IMR-90 (cell line): ENCODE measurements around the gene COX8C. TPM values are rescaled to one million over a fixed set of nuclear protein-coding genes. Genes with fewer than 3 reads are reported as not detected.

ENCODE experiments used
- ATAC-seq: fragments of 200-7000 bp; cut with Tn5 transposase; 2 replicates; pipeline ENCODE4 v1.9.1; 2020; ENCODE audit warnings: low read depth, mild to moderate bottlenecking, moderate library complexity
- BruUV-seq: library from RNA; stranded (reverse); fragments of 400-500 nt; replicated peaks from 2 replicates; lab custom pipeline; 2021; lab: Mats Ljungman, UMichigan
- CTCF ChIA-PET: fragments of 300-600 bp; formaldehyde crosslinking; extraction: SDS; loops from one replicate; lab custom pipeline; 2021; ENCODE audit warnings: antibody characterized with exemption; lab: Yijun Ruan, JAX
- POLR2A ChIA-PET: fragments of 300-600 bp; sonication (Branson Sonifier 250); formaldehyde crosslinking; loops from one replicate; lab custom pipeline; 2022; ENCODE audit warnings: antibody characterized with exemption; ENCODE audit not compliant: unreplicated experiment; lab: Charles Lee
- DNase-seq: peaks from one replicate; pipeline ENCODE4 v3.0.0; 2013
- H2AFZ ChIP-seq: replicated peaks from 2 replicates; pipeline ENCODE3; 2013; ENCODE audit warnings: low read length, mild to moderate bottlenecking; ENCODE audit not compliant: poor library complexity
- H2AK5ac ChIP-seq: 2 replicates; pipeline ENCODE4 v1.6.1; 2013; ENCODE audit warnings: low read depth, low read length, inconsistent platforms
- H2AK9ac ChIP-seq: replicated peaks from 2 replicates; pipeline ENCODE3; 2013; ENCODE audit warnings: mild to moderate bottlenecking, low read depth, low read length, moderate library complexity; ENCODE audit not compliant: poor library complexity
- H2BK120ac ChIP-seq: 2 replicates; pipeline ENCODE4 v1.6.1; 2013; ENCODE audit warnings: low read depth, low read length, inconsistent platforms
- H2BK15ac ChIP-seq: 3 replicates; pipeline ENCODE4 v1.6.1; 2013; ENCODE audit warnings: low read depth, low read length, inconsistent platforms
- H2BK20ac ChIP-seq: 2 replicates; pipeline ENCODE4 v1.6.1; 2013; ENCODE audit warnings: low read depth, mild to moderate bottlenecking, inconsistent platforms, low read length, moderate library complexity
- H2BK5ac ChIP-seq: 2 replicates; pipeline ENCODE4 v1.6.1; 2013; ENCODE audit warnings: mild to moderate bottlenecking, low read depth, low read length, inconsistent platforms; ENCODE audit not compliant: poor library complexity, severe bottlenecking
- H3K14ac ChIP-seq: replicated peaks from 2 replicates; pipeline ENCODE4 v1.6.1; 2013; ENCODE audit warnings: low read depth, low read length, inconsistent platforms
- H3K18ac ChIP-seq: 2 replicates; pipeline ENCODE4 v1.6.1; 2013; ENCODE audit warnings: low read depth, low read length, control low read depth
- H3K23ac ChIP-seq: 2 replicates; pipeline ENCODE4 v1.6.1; 2013; ENCODE audit warnings: low read depth, low read length, inconsistent platforms
- H3K27ac ChIP-seq: 2 replicates; pipeline ENCODE4 v1.5.1; 2013; ENCODE audit warnings: mild to moderate bottlenecking, control low read depth, low read length; ENCODE audit not compliant: insufficient read depth
- H3K27me3 ChIP-seq: 2 replicates; pipeline ENCODE4 v1.6.1; 2013; ENCODE audit warnings: low read length; ENCODE audit not compliant: control insufficient read depth, insufficient read depth
- H3K36me3 ChIP-seq: 2 replicates; pipeline ENCODE4 v1.6.1; 2013; ENCODE audit warnings: low read length, mixed read lengths; ENCODE audit not compliant: control insufficient read depth, insufficient read depth
- H3K4ac ChIP-seq: 2 replicates; pipeline ENCODE4 v1.6.1; 2013; ENCODE audit warnings: low read depth, low read length, inconsistent platforms
- H3K4me1 ChIP-seq: 2 replicates; pipeline ENCODE4 v1.6.1; 2013; ENCODE audit warnings: low read length, mixed read lengths; ENCODE audit not compliant: control insufficient read depth, insufficient read depth
- H3K4me2 ChIP-seq: 2 replicates; pipeline ENCODE4 v1.6.1; 2013; ENCODE audit warnings: low read depth, mild to moderate bottlenecking, control low read depth, low read length, moderate library complexity
- H3K4me3 ChIP-seq: 2 replicates; pipeline ENCODE4 v1.5.1; 2013; ENCODE audit warnings: low read depth, mild to moderate bottlenecking, control low read depth, low read length, moderate library complexity; ENCODE audit not compliant: insufficient read depth
- H3K56ac ChIP-seq: 2 replicates; pipeline ENCODE4 v1.6.1; 2013; ENCODE audit warnings: low read length, inconsistent platforms; ENCODE audit not compliant: insufficient read depth; ENCODE audit errors: extremely low read depth
- H3K79me1 ChIP-seq, 2 experiments: 2 replicates each; pipeline ENCODE4 v1.6.1; 2013; ENCODE audit warnings: low read length in 2 of 2, inconsistent platforms in 1 of 2, low read depth in 1 of 2
- H3K9ac ChIP-seq: 2 replicates; pipeline ENCODE4 v1.6.1; 2013; ENCODE audit warnings: low read depth, low read length, control low read depth
- H3K9me1 ChIP-seq: 2 replicates; pipeline ENCODE4 v1.6.1; 2013; ENCODE audit warnings: low read length, inconsistent platforms; ENCODE audit not compliant: insufficient read depth
- H3K9me3 ChIP-seq: 2 replicates; pipeline ENCODE4 v1.6.1; 2013; ENCODE audit warnings: low read length; ENCODE audit not compliant: control insufficient read depth, insufficient read depth
- H4K20me1 ChIP-seq: 2 replicates; pipeline ENCODE4 v1.6.1; 2013; ENCODE audit warnings: low read length, inconsistent platforms; ENCODE audit not compliant: insufficient read depth
- H4K5ac ChIP-seq: 2 replicates; pipeline ENCODE4 v1.6.1; 2013; ENCODE audit warnings: mild to moderate bottlenecking, low read depth, low read length, control low read depth
- H4K8ac ChIP-seq, 2 experiments: 2 replicates each; pipeline ENCODE4 v1.6.1; 2013; ENCODE audit warnings: low read depth in 2 of 2, low read length in 2 of 2, control low read depth in 1 of 2, inconsistent platforms in 1 of 2
- H4K91ac ChIP-seq: 2 replicates; pipeline ENCODE4 v1.6.1; 2013; ENCODE audit warnings: low read depth, low read length, inconsistent platforms; ENCODE audit not compliant: insufficient read depth
- CTCF ChIP-seq: conservative IDR thresholded peaks from 2 replicates; pipeline ENCODE4 v1.5.1; 2012; ENCODE audit warnings: mild to moderate bottlenecking, low read depth, low read length, improper control_type of control experiment
- ELK1 ChIP-seq: fragments of 150-350 bp; IDR thresholded peaks from 2 replicates; pipeline ENCODE4 v1.6.1; 2016; ENCODE audit warnings: low read depth, mild to moderate bottlenecking, low read length, moderate library complexity, borderline replicate concordance
- MAZ ChIP-seq: IDR thresholded peaks from 2 replicates; pipeline ENCODE4 v1.6.1; 2012; ENCODE audit warnings: low read depth, mild to moderate bottlenecking, low read length, improper control_type of control experiment, moderate library complexity, borderline replicate concordance
- MXI1 ChIP-seq: IDR thresholded peaks from 2 replicates; pipeline ENCODE4 v1.6.1; 2012; ENCODE audit warnings: low read depth, mild to moderate bottlenecking, low read length, moderate library complexity, borderline replicate concordance
- RAD21 ChIP-seq: IDR thresholded peaks from 2 replicates; pipeline ENCODE4 v1.6.1; 2012; ENCODE audit warnings: low read length, improper control_type of control experiment
- RFX5 ChIP-seq: IDR thresholded peaks from 2 replicates; pipeline ENCODE4 v1.8.0; 2012; ENCODE audit warnings: low read depth, mild to moderate bottlenecking, low read length, moderate library complexity
- WGBS, 2 experiments: methylation state at CpG; one replicate each; pipeline versions ENCODE4 v1.1.5 to v1.1.7; 2013; ENCODE audit warnings: missing lambda C conversion rate in 2 of 2; ENCODE audit not compliant: insufficient read length in 1 of 2; ENCODE audit errors: extremely low coverage in 2 of 2; 5-methylcytosine and 5-hydroxymethylcytosine counted together
- dilution Hi-C: fragments of 300-500 bp; cut with HindIII; formaldehyde crosslinking; loops from one replicate; pipeline ENCODE4 v1.14.3; 2018; ENCODE audit warnings: low sequenced_read_pairs; ENCODE audit not compliant: unreplicated experiment
- in situ Hi-C: fragments of 300-500 bp; cut with MboI; formaldehyde crosslinking; loops from 3 replicates; pipeline ENCODE4 v1.14.3; 2019; ENCODE audit warnings: low sequenced_read_pairs, inconsistent platforms, mixed read lengths
- intact Hi-C: fragments of 100-400 bp; cut with micrococcal nuclease; formaldehyde crosslinking; loops from 2 replicates; pipeline ENCODE4 v1.10.0; 2022
- polyA plus RNA-seq, 3 experiments: library from polyadenylated mRNA; depleted of rRNA; stranded (reverse); fragments of >200 nt; gene quantifications; 2 replicates each; pipeline ENCODE4 v1.2.3, GENCODE V29; 2012; ENCODE audit warnings: low replicate concordance in 1 of 3
- total RNA-seq: library from RNA; depleted of rRNA; stranded (reverse); fragments of >200 nt; gene quantifications from 2 replicates; pipeline ENCODE4 v1.2.3, GENCODE V29; 2012

Gene COX8C
- total and polyA plus RNA-seq, 2 of the 4 experiments (the other 2 are of a cell fraction) = not detected

GRCh38 chr14:93347850-93348249, 868 bp downstream of the COX8C start:
- Histone ChIP-seq H4K91ac (no peak overlapping the region), H3K9ac (no peak overlapping the region), H2AK5ac (no peak overlapping the region), H2BK15ac (no peak overlapping the region), H3K56ac (no peak overlapping the region), H3K4me1 (no peaks in the 10 kb centered on the region), H3K14ac (no peak overlapping the region), H3K4ac (no peak overlapping the region), H3K27me3 (no peaks in the 10 kb centered on the region; the same call in 1 of the 2 replicates), H3K9me1 (no peaks in the 10 kb centered on the region), H3K36me3 (no peaks in the 10 kb centered on the region), H2BK120ac (no peak overlapping the region), H3K79me1 (no peaks in the 10 kb centered on the region), H3K4me3 (no peak overlapping the region), H2AK9ac (no peak overlapping the region), H3K27ac (no peak overlapping the region), H3K18ac (no peak overlapping the region), H4K5ac (no peak overlapping the region), H3K4me2 (no peak overlapping the region), H2BK5ac (no peak overlapping the region), H2AFZ (no peak overlapping the region), H4K20me1 (no peaks in the 10 kb centered on the region), H2BK20ac (no peak overlapping the region), H3K9me3 (no peaks in the 10 kb centered on the region), H4K8ac (no peak overlapping the region), H3K23ac (no peak overlapping the region)
- CTCF ChIA-PET = no interaction called here
- no TSS peak for BruUV-seq
- ATAC-seq = no peak
- no peak for TF ChIP-seq ELK1
- no peak for TF ChIP-seq CTCF
- TF ChIP-seq MXI1 = no peak
- no peak for TF ChIP-seq RAD21
- no peak for TF ChIP-seq MAZ
- no peak for TF ChIP-seq RFX5
- dilution Hi-C loops (no loop called here), intact Hi-C loops (loop anchor here (10.0 kb wide), 1 partner anchor 107 kb away; no protein-coding TSS in a partner anchor), in situ Hi-C loops (no loop called here)
- POLR2A ChIA-PET = no interaction called here
- 50% methylated on average over 3 of the region's 8 CpGs; no CpG with 5 or more reads in 1 of the 2 experiments for WGBS, 2 experiments
- DNase-seq = no peak
